IMR-90 (cell line): ENCODE data around the gene ZNF362.

Experiments used
- CEBPB ChIP-seq: IDR thresholded peaks from 2 replicates; pipeline ENCODE4 v1.6.1; 2012; ENCODE audit warnings: low read depth, low read length, improper control_type of control experiment
- MXI1 ChIP-seq: IDR thresholded peaks from 2 replicates; pipeline ENCODE4 v1.6.1; 2012; ENCODE audit warnings: low read depth, mild to moderate bottlenecking, low read length, moderate library complexity, borderline replicate concordance
- POLR2A ChIP-seq: IDR thresholded peaks from 2 replicates; pipeline ENCODE4 v1.6.1; 2012; ENCODE audit warnings: mild to moderate bottlenecking, low read depth, low read length
- TF ChIP-seq, protein P1 (sequence below): conservative IDR thresholded peaks from 2 replicates; pipeline ENCODE4 v1.5.1; 2012; ENCODE audit warnings: mild to moderate bottlenecking, low read depth, low read length, improper control_type of control experiment

- TF ChIP-seq CEBPB, result no peak
- TF ChIP-seq, protein P1, sequence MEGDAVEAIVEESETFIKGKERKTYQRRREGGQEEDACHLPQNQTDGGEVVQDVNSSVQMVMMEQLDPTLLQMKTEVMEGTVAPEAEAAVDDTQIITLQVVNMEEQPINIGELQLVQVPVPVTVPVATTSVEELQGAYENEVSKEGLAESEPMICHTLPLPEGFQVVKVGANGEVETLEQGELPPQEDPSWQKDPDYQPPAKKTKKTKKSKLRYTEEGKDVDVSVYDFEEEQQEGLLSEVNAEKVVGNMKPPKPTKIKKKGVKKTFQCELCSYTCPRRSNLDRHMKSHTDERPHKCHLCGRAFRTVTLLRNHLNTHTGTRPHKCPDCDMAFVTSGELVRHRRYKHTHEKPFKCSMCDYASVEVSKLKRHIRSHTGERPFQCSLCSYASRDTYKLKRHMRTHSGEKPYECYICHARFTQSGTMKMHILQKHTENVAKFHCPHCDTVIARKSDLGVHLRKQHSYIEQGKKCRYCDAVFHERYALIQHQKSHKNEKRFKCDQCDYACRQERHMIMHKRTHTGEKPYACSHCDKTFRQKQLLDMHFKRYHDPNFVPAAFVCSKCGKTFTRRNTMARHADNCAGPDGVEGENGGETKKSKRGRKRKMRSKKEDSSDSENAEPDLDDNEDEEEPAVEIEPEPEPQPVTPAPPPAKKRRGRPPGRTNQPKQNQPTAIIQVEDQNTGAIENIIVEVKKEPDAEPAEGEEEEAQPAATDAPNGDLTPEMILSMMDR, result no peak
- TF ChIP-seq POLR2A, result no peak
- TF ChIP-seq MXI1, result no peak
These were observed 708 bp upstream of the ZNF362 start for GRCh38 chr1:33255347-33256220.
